Right cardiac atrium (tissue), 5 donors: ENCODE data around the gene HYDIN. TPM values are rescaled to one million over a fixed set of nuclear protein-coding genes. Genes with fewer than 3 reads are reported as not detected.

Source experiments
- ATAC-seq, 2 donors: fragments of 200-7000 bp; cut with Tn5 transposase; one replicate each; pipeline versions ENCODE4 v1.8.0 to v1.9.1; 2020; ENCODE audit warnings: moderate library complexity in 2 of 2, mild to moderate bottlenecking in 1 of 2
- DNase-seq, 3 donors: peaks; one replicate each; pipeline ENCODE4 v3.0.0-alpha.2; 2020
- H3K27ac ChIP-seq: one replicate; pipeline ENCODE4 v1.5.1; 2013; ENCODE audit warnings: mild to moderate bottlenecking, low read length, control low read depth, moderate library complexity
- H3K27me3 ChIP-seq: one replicate; pipeline ENCODE4 v1.6.1; 2013; ENCODE audit not compliant: control insufficient read depth, insufficient read depth
- H3K4me1 ChIP-seq: one replicate; pipeline ENCODE4 v1.6.1; 2013; ENCODE audit warnings: low read length; ENCODE audit not compliant: control insufficient read depth, insufficient read depth
- H3K4me3 ChIP-seq: one replicate; pipeline ENCODE4 v1.5.1; 2013; ENCODE audit warnings: low read length, control low read depth
- H3K9me3 ChIP-seq: one replicate; pipeline ENCODE4 v1.6.1; 2013; ENCODE audit warnings: low read length; ENCODE audit not compliant: control insufficient read depth
- WGBS: extraction: QIAGEN DNeasy Blood & Tissue Kit; methylation state at CpG from one replicate; pipeline ENCODE4 v1.1.7; 2013; 5-methylcytosine and 5-hydroxymethylcytosine counted together
- intact Hi-C, 4 donors: fragments of 100-400 bp; cut with DNase I; formaldehyde crosslinking; loops; one replicate each; pipeline versions ENCODE4 v1.11.0 to v1.14.0; 2022 to 2023
- polyA plus RNA-seq: library from polyadenylated mRNA; stranded (reverse); fragments of 200-250 nt; gene quantifications from one replicate; pipeline ENCODE4 v1.2.3, GENCODE V29; 2013
- total RNA-seq, 4 donors: library from RNA; stranded (reverse); fragmentation: NEBNext Ultra II Directional; extraction: Animal tissue kit (Norgen Biotek cat#: 25700); gene quantifications; one replicate each; pipeline ENCODE4 v1.2.1, GENCODE V29; 2021
- donor health status: healthy with polysubstance abuse.
- donor health status: DM: no; HTN: yes; CAD: no.
- donor health status: DM: no; HTN: no; CAD: no.
- donor health status: DM: no; HTN: yes; CAD: no; lungs with severe emphysema.
- donor health status: DM: yes; HTN: yes; CAD: no.

The HYDIN gene
- total and polyA plus RNA-seq, 5 donors: 0.57 to 2.3 (median 2.1) TPM

DNA sequence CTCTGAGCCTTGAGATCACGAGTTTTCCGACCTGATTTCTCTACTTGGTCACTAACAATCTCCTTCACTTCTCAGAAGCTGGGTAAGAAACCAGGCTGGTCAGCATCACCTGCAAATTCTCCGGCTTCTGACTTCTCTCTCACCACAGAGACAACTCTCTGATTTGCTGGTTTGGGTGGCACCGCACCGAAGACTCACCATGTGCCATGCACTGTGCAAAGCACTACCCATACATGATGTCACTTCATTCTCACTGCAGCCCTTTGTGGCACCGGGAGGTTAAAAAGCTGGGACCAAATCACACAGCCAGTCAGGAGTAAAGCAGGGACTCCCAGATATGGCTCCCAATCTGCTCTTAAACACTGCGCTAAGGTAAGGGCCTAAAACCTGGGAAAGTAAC lies 430.2 kb downstream of the HYDIN start:
- no peak overlapping the region for H3K27ac ChIP-seq

GRCh38 chr16:70796301-70796700 lies 434.2 kb downstream of the HYDIN start:
- WGBS: 83% methylated on average over 3 of the region's 3 CpGs
- ATAC-seq: no peak
- Histone ChIP-seq H3K4me3 (no peak overlapping the region), H3K27ac (no peak overlapping the region), H3K27me3 (no peaks in the 10 kb centered on the region), H3K4me1 (peaks cover 4% of the 10 kb centered on the region), H3K9me3 (no peaks in the 10 kb centered on the region)
- intact Hi-C loops: no loop called here
- DNase-seq: no peak

More for the DNA sequence above, 430.2 kb downstream of the HYDIN start:
- H3K4me3 ChIP-seq: peak overlapping the region; percentile 99
- H3K27me3 ChIP-seq: no peaks in the 10 kb centered on the region
- intact Hi-C loops: loop anchor here in 1 of 4 donors (10.0 kb wide), 1 partner anchor 554 kb away; the partner anchor contains the start of gene CALB2
- ATAC-seq (peak in 1 of 2 donors; percentile 5), DNase-seq (no peak)
- H3K9me3 ChIP-seq: peaks cover 2% of the 10 kb centered on the region
- WGBS: 18% methylated on average over 7 of the region's 7 CpGs
- peaks cover 4% of the 10 kb centered on the region for H3K4me1 ChIP-seq

DNA sequence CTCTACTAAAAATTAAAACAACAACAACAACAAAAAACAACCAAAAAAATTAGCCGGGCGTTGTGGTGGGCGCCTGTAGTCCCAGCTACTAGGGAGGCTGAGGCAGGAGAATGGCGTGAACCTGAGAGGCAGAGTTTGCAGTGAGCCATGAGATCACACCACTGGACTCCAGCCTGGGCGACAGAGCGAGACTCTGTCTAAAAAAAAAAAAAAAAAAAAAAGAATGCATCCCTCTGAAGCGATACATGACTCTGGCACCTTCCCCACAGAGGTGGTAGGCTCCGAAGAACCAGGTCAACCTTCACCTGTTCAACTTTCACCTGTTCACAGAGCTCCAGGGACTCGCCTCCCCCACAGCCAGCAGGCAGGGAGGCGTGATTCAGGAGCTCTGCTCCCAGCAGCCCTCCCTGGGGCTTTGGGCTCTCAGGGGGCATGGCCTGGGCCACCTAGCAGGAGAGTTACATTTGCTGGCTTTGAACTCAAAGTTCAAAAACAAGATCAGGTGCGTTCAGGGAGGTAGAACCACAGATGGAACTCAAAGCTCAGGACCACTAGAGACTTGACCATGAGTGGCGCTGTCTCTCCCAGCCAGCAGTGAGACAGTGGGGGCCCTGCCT lies 435.1 kb downstream of the HYDIN start:
- DNase-seq: no peak
- intact Hi-C loops: no loop called here
- peaks cover 2% of the 10 kb centered on the region for H3K4me1 ChIP-seq
- H3K4me3 ChIP-seq: no peak overlapping the region
- H3K9me3 ChIP-seq: no peaks in the 10 kb centered on the region
- H3K27ac ChIP-seq: no peak overlapping the region
- WGBS: 92% methylated on average over 12 of the region's 12 CpGs
- no peak for ATAC-seq
- no peaks in the 10 kb centered on the region for H3K27me3 ChIP-seq

DNA sequence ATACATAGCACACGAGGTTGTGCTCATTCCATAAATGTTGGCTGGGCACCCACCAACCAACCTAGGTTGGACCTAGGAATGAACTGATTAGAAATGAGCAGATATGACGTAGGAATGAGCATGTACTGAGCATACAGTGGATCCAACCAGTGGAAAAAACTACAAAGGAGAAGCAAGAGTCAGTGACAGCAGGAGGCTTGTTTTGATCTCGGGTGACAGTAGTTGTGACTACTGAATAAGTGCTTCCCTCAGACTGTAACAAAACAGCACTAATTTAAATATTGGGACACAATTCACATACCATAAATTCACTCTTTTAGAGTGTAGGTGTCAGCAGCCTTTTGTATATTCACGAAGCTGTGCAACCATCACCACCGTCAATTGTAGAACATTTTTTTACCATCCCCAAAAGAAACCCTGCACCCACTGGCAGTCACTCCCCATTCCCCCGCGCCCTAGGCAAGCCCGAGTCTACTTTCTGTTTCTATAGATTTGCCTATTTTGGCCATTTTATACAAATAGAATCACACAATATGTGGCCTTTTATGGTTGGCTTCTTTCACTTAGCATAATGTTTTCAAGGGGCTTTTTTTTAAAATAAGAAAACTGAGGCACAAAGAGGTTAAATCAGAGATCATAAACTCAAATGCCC lies 436.5 kb downstream of the HYDIN start:
- Histone ChIP-seq H3K9me3 (no peaks in the 10 kb centered on the region), H3K4me1 (no peaks in the 10 kb centered on the region), H3K4me3 (no peak overlapping the region), H3K27ac (no peak overlapping the region), H3K27me3 (no peaks in the 10 kb centered on the region)
- no peak for DNase-seq
- ATAC-seq: no peak
- intact Hi-C loops: no loop called here
- WGBS: 84% methylated on average over 8 of the region's 8 CpGs

DNA sequence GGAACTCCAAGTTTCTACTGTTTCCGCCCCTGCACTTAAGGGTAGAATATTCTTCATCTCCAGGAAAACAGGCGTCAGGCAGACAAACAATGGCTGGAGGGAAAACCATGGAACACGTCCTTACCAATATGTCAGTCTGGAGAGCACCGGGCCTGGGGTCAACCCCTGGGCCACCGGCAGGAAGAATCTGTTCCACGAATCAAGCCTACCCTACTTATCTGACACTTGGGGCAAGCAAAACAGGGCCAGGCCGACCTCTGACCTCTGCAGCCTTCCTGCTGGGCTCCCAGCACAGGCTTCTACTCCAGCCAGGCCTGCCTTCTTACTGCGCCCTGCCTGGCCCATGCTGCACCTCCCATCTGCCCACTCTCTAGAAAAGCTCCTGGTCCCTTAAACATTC lies 439.7 kb downstream of the HYDIN start:
- H3K4me3 ChIP-seq: no peak overlapping the region
- no peaks in the 10 kb centered on the region for H3K27me3 ChIP-seq
- peak; percentile 20 to 70 for ATAC-seq
- WGBS: 63% methylated on average over 8 of the region's 8 CpGs
- intact Hi-C loops: no loop called here
- peak in 1 of 3 donors; percentile 67 for DNase-seq
- no peaks in the 10 kb centered on the region for H3K4me1 ChIP-seq
- H3K27ac ChIP-seq: no peak overlapping the region
- H3K9me3 ChIP-seq: no peaks in the 10 kb centered on the region

DNA sequence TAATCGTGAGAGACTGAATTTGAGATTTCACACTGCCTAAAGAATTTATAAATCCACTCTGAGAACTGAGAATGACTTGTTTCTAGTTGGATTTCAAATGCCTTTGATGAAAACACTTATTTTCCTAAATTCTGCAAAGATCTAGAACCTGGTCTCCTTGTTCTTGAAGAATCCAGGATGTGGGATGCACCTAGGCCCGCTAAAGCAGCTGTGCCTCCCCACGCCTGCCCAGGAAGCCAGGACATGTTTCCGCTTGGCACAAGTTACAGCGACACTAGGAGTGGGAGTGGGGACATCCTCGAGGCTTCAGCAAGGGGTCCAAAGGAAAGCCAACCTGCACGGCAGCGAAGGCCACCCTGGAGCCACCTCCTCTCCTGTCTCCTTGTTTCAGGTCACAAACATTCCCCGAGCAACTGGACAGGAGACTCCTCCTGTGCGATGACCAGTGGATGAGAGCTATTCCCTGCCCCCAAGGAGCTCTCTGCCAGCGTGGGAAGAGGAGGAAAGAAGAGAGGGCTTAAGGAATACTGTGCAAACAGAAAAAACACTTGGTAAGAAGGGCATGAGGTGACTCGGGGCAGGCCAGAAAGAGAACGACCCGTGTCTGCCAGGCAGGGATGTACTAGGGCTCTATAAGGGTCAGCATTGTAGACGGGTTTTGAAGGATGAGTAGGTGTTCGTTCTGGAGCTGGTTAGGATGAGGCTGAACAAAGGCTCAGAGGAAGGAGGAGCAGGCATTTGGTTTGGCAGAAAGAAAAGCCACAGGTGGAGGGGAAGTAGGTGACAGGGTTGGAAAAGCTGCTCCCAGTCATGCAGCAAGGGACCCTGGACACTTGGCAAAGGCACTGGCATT lies 440.7 kb downstream of the HYDIN start:
- no peak overlapping the region for H3K4me3 ChIP-seq
- H3K4me1 ChIP-seq: no peaks in the 10 kb centered on the region
- DNase-seq (no peak), ATAC-seq (peak in 1 of 2 donors; percentile 12)
- intact Hi-C loops: no loop called here
- no peak overlapping the region for H3K27ac ChIP-seq
- no peaks in the 10 kb centered on the region for H3K27me3 ChIP-seq
- H3K9me3 ChIP-seq: no peaks in the 10 kb centered on the region
- 77% methylated on average over 16 of the region's 16 CpGs for WGBS

DNA sequence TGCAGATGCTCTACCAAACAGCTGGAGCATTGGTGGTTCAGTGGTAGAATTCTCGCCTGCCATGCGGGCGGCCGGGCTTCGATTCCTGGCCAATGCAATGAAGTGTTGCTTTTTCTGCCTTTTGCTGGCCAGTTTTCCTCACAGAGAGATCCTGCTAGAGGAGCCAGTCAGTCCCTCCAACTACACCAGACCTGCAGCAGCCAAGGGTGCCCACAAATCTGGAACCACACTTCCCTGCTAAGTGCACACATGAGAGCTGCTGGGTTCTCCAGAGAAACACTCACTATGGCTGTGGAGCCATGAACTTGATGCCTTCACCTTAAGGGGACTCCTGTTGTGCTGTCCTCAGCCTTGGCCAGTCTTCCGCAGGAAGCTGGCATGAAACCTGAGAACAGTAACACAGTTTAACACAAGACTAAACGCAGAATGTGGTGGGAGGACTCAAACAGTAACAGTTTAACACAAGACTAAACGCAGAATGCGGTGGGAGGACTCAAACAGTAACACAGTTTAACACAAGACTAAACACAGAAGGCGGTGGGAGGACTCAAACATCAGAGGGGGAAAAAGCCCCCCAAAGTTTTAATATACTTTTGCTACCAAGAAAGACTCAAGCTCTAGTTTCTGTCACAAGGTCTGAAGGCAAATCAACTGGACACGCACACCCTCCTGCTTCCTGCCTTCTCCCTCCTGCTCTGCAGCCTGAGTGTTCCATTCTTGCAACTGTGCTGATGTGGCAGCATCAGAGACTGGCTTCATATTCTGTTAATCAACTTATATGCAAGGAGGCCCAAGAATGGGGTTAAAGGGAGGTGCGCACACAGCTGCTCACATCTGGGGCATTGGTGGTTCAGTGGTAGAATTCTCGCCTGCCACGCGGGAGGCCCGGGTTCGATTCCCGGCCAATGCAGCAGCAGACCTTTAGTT lies 441.6 kb downstream of the HYDIN start:
- Histone ChIP-seq H3K4me1 (no peaks in the 10 kb centered on the region), H3K4me3 (no peak overlapping the region), H3K9me3 (no peaks in the 10 kb centered on the region), H3K27ac (no peak overlapping the region), H3K27me3 (no peaks in the 10 kb centered on the region)
- DNase-seq (peak in 2 of 3 donors; percentile 80 to 83), ATAC-seq (peak; percentile 22 to 27)
- intact Hi-C loops: no loop called here
- 72% methylated on average over 18 of the region's 18 CpGs for WGBS

GRCh38 chr16:70786020-70786755 lies 444.3 kb downstream of the HYDIN start:
- no peaks in the 10 kb centered on the region for H3K4me1 ChIP-seq
- intact Hi-C loops: no loop called here
- 94% methylated on average over 19 of the region's 19 CpGs for WGBS
- no peaks in the 10 kb centered on the region for H3K9me3 ChIP-seq
- H3K27me3 ChIP-seq: no peaks in the 10 kb centered on the region
- DNase-seq (no peak), ATAC-seq (no peak)
- no peak overlapping the region for H3K27ac ChIP-seq
- no peak overlapping the region for H3K4me3 ChIP-seq

GRCh38 chr16:70784692-70785555 lies 445.6 kb downstream of the HYDIN start:
- H3K4me1 ChIP-seq: no peaks in the 10 kb centered on the region
- H3K27me3 ChIP-seq: no peaks in the 10 kb centered on the region
- no peaks in the 10 kb centered on the region for H3K9me3 ChIP-seq
- intact Hi-C loops: no loop called here
- DNase-seq (no peak), ATAC-seq (no peak)
- no peak overlapping the region for H3K4me3 ChIP-seq
- 85% methylated on average over 21 of the region's 21 CpGs for WGBS
- H3K27ac ChIP-seq: no peak overlapping the region
